GM23338 (cell line): ENCODE data around the gene MBNL1. TPM values are rescaled to one million over a fixed set of nuclear protein-coding genes. Genes with fewer than 3 reads are reported as not detected.

Source experiments
- ATAC-seq: fragments of 200-7000 bp; cut with Tn5 transposase; 3 replicates; pipeline ENCODE4 v1.9.1; 2020
- DNase-seq: peaks from one replicate; pipeline ENCODE4 v3.0.0-alpha.2; 2015; ENCODE audit warnings: low spot score
- H2AFZ ChIP-seq: fragments of 200-600 bp; sonication (generic); 2 replicates; pipeline ENCODE4 v1.8.0; 2016; ENCODE audit warnings: antibody characterized with exemption, mild to moderate bottlenecking, moderate library complexity
- H3F3A ChIP-seq: fragments of 200-600 bp; sonication (generic); replicated peaks from 2 replicates; pipeline ENCODE4 v1.8.0; 2017; ENCODE audit warnings: antibody characterized with exemption, mixed run types, low read depth
- H3K27ac ChIP-seq: fragments of 200-600 bp; sonication (generic); 2 replicates; pipeline ENCODE4 v1.6.1; 2016; ENCODE audit warnings: low read depth
- H3K27me3 ChIP-seq: fragments of 200-600 bp; sonication (generic); 2 replicates; pipeline ENCODE4 v1.8.0; 2016; ENCODE audit warnings: mild to moderate bottlenecking, mixed run types, moderate library complexity; ENCODE audit not compliant: insufficient read depth
- H3K36me3 ChIP-seq: fragments of 200-600 bp; sonication (generic); 2 replicates; pipeline ENCODE4 v1.8.0; 2016; ENCODE audit warnings: mild to moderate bottlenecking; ENCODE audit not compliant: insufficient read depth
- H3K4me1 ChIP-seq: fragments of 200-600 bp; sonication (generic); 2 replicates; pipeline ENCODE4 v1.8.0; 2016; ENCODE audit warnings: mild to moderate bottlenecking, moderate library complexity; ENCODE audit not compliant: insufficient read depth
- H3K4me2 ChIP-seq: fragments of 200-600 bp; sonication (generic); 2 replicates; pipeline ENCODE4 v1.7.1; 2017; ENCODE audit warnings: mixed run types
- H3K4me3 ChIP-seq: fragments of 200-600 bp; sonication (generic); 2 replicates; pipeline ENCODE4 v1.6.1; 2016; ENCODE audit warnings: mixed run types
- H3K79me2 ChIP-seq: fragments of 200-600 bp; sonication (generic); replicated peaks from 2 replicates; pipeline ENCODE4 v1.8.0; 2017; ENCODE audit warnings: mild to moderate bottlenecking; ENCODE audit not compliant: insufficient read depth
- H3K9me2 ChIP-seq: fragments of 200-600 bp; sonication (generic); 2 replicates; pipeline ENCODE4 v1.8.0; 2017; ENCODE audit not compliant: insufficient read depth
- H4K20me1 ChIP-seq: fragments of 200-600 bp; sonication (generic); replicated peaks from 2 replicates; pipeline ENCODE4 v1.8.0; 2017; ENCODE audit warnings: mild to moderate bottlenecking; ENCODE audit not compliant: insufficient read depth
- H3K27ac Mint-ChIP-seq: 2 replicates; pipeline ENCODE4 v1.8.0; 2020; ENCODE audit warnings: inconsistent platforms, mild to moderate bottlenecking, moderate library complexity, mixed read lengths
- H3K27me3 Mint-ChIP-seq: 3 replicates; pipeline ENCODE4 v1.8.0; 2022; ENCODE audit warnings: low read depth, mild to moderate bottlenecking, moderate library complexity, mixed read lengths, inconsistent platforms; ENCODE audit not compliant: insufficient read depth, poor library complexity
- H3K36me3 Mint-ChIP-seq: 3 replicates; pipeline ENCODE4 v1.8.0; 2021; ENCODE audit warnings: low read depth, mild to moderate bottlenecking, inconsistent platforms, moderate library complexity, mixed read lengths
- H3K4me1 Mint-ChIP-seq: 3 replicates; pipeline ENCODE4 v1.8.0; 2020; ENCODE audit warnings: mild to moderate bottlenecking, inconsistent platforms, mixed read lengths
- H3K4me3 Mint-ChIP-seq: 3 replicates; pipeline ENCODE4 v1.8.0; 2021; ENCODE audit warnings: moderate library complexity, mild to moderate bottlenecking, inconsistent platforms, mixed read lengths
- H3K9me3 Mint-ChIP-seq: 3 replicates; pipeline ENCODE4 v1.8.0; 2020; ENCODE audit warnings: moderate library complexity, mild to moderate bottlenecking, inconsistent platforms, mixed read lengths
- CREB1 ChIP-seq: fragments of 250-450 bp; sonication (Bioruptor Pico); IDR thresholded peaks from 2 replicates; pipeline ENCODE4 v1.5.0; 2020; ENCODE audit warnings: low read depth, mild to moderate bottlenecking, moderate library complexity
- EZH2 ChIP-seq: fragments of 200-600 bp; sonication (generic); IDR thresholded peaks from one replicate; pipeline ENCODE4 v1.8.0; 2017; ENCODE audit warnings: antibody characterized with exemption, mild to moderate bottlenecking, low read depth; ENCODE audit not compliant: unreplicated experiment
- EZH2phosphoT487 ChIP-seq: fragments of 200-600 bp; sonication (generic); IDR thresholded peaks from one replicate; pipeline ENCODE4 v1.8.1; 2018; ENCODE audit warnings: antibody characterized with exemption; ENCODE audit not compliant: unreplicated experiment
- JUNB ChIP-seq: IDR thresholded peaks from one replicate; pipeline ENCODE4 v1.6.1; 2016; ENCODE audit warnings: antibody characterized with exemption; ENCODE audit not compliant: unreplicated experiment
- NANOG ChIP-seq: IDR thresholded peaks from 2 replicates; pipeline ENCODE4 v1.6.1; 2016; ENCODE audit warnings: antibody characterized with exemption, borderline replicate concordance
- POLR2AphosphoS5 ChIP-seq: IDR thresholded peaks from 2 replicates; pipeline ENCODE4 v1.6.1; 2016; ENCODE audit warnings: antibody characterized with exemption, low read depth
- STAT1 ChIP-seq: IDR thresholded peaks from one replicate; pipeline ENCODE4 v1.6.1; 2016; ENCODE audit warnings: antibody characterized with exemption; ENCODE audit not compliant: unreplicated experiment
- ZNF114 ChIP-seq: fragments of 250-450 bp; sonication (Bioruptor Pico); IDR thresholded peaks from 2 replicates; pipeline ENCODE4 v1.5.0; 2020; ENCODE audit warnings: mild to moderate bottlenecking, moderate library complexity
- ZNF331 ChIP-seq: fragments of 250-450 bp; sonication (Bioruptor Pico); IDR thresholded peaks from 2 replicates; pipeline ENCODE4 v1.5.0; 2020; ENCODE audit warnings: low read depth, mild to moderate bottlenecking, moderate library complexity
- polyA plus RNA-seq: library from polyadenylated mRNA; unstranded; fragments of >200 nt; fragmentation: Nextera tagmentation; extraction: Ambion mirVana; gene quantifications from 2 replicates; pipeline ENCODE4 v1.2.1, GENCODE V29; 2016
- total RNA-seq: library from RNA; depleted of rRNA; stranded (reverse); fragments of >200 nt; shearing (Covaris generic); gene quantifications from 2 replicates; pipeline ENCODE4 v1.2.3, GENCODE V29; 2014
- TF ChIP-seq, protein P1 (sequence below), 2 experiments: fragments of 200-600 bp in 1 of 2; sonication (generic) in 1 of 2; conservative IDR thresholded peaks; 2 replicates each; pipeline versions ENCODE4 v1.5.1 to v1.6.1; 2016 to 2017; ENCODE audit warnings: antibody characterized with exemption in 2 of 2, low read depth in 2 of 2, mild to moderate bottlenecking in 2 of 2, moderate library complexity in 1 of 2
- TF ChIP-seq, protein P2 (sequence below): fragments of 250-450 bp; sonication (Bioruptor Pico); IDR thresholded peaks from 2 replicates; pipeline ENCODE4 v1.5.0; 2020; ENCODE audit warnings: mild to moderate bottlenecking, moderate library complexity
- TF ChIP-seq, protein P3 (sequence below): IDR thresholded peaks from one replicate; pipeline ENCODE4 v1.6.1; 2018; ENCODE audit warnings: antibody characterized with exemption; ENCODE audit not compliant: unreplicated experiment

The MBNL1 gene
- total and polyA plus RNA-seq, 2 experiments from 2014 or later = 9.4 to 23.2 TPM

DNA sequence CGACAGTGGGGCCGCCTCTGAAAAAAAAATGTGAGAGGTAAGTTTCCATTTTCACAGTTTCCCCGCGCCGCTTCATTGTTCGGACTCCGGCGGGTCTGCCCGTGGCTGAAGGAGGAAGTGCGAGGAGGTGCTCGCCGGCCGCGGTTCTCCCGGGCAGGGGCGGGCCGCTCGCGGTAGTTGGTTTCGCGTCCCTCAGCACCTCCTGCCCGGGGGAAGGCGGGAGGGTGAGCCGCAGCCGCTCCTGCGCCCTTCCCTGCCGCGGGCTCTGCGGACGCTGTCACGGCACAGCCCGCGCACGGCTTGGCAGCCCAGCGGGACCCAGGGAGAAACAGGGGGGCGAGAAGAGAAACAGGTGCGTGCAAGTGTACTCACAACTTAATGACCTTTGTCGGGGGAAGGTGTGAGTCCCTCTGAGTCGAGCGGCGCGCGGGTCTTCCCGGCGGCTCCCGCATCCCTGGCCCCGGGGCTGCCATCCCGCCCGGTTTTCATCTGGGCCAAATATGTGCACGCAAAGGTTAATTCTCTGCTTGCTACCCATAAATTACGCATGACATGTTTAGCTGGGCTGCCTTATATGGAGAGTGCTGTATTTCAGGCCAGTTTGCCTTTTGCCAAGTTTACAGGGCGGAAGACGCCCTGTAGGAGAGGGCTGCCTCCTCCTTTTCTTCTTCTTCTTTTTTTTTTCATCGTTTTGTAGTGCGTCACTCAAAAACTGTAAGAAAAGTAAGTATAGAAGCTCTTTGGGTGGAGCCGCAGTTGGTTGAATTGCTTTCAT is 514 bp downstream of the MBNL1 start:
- Mint-ChIP-seq H3K27ac (peak overlapping the region; percentile 91), H3K9me3 (no peaks in the 10 kb centered on the region), H3K4me1 (peaks cover 35% of the 10 kb centered on the region), H3K4me3 (peak overlapping the region; percentile 91), H3K36me3 (no peaks in the 10 kb centered on the region), H3K27me3 (peaks cover 11% of the 10 kb centered on the region)
- H3K27me3 ChIP-seq = peaks cover 17% of the 10 kb centered on the region
- peaks cover 31% of the 10 kb centered on the region for H3K4me1 ChIP-seq
- peak; percentile 88 for ATAC-seq
- peak overlapping the region; percentile 96 for H3K4me2 ChIP-seq
- H3K36me3 ChIP-seq = no peaks in the 10 kb centered on the region
- no peaks in the 10 kb centered on the region for H3F3A ChIP-seq
- no peaks in the 10 kb centered on the region for H3K9me2 ChIP-seq
- peaks cover 49% of the 10 kb centered on the region for H3K79me2 ChIP-seq
- TF ChIP-seq JUNB = no peak
- TF ChIP-seq POLR2AphosphoS5 = no peak
- TF ChIP-seq ZNF331 (CRISPR knock-in tag) = no peak
- no peak for TF ChIP-seq EZH2
- TF ChIP-seq, protein P1, sequence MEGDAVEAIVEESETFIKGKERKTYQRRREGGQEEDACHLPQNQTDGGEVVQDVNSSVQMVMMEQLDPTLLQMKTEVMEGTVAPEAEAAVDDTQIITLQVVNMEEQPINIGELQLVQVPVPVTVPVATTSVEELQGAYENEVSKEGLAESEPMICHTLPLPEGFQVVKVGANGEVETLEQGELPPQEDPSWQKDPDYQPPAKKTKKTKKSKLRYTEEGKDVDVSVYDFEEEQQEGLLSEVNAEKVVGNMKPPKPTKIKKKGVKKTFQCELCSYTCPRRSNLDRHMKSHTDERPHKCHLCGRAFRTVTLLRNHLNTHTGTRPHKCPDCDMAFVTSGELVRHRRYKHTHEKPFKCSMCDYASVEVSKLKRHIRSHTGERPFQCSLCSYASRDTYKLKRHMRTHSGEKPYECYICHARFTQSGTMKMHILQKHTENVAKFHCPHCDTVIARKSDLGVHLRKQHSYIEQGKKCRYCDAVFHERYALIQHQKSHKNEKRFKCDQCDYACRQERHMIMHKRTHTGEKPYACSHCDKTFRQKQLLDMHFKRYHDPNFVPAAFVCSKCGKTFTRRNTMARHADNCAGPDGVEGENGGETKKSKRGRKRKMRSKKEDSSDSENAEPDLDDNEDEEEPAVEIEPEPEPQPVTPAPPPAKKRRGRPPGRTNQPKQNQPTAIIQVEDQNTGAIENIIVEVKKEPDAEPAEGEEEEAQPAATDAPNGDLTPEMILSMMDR (conservative IDR thresholded peaks at IDR 0.05; ENCODE audit: low read depth in 2 of 2) = no peak
- no peak for TF ChIP-seq CREB1
- TF ChIP-seq ZNF114 = no peak
- TF ChIP-seq EZH2phosphoT487 = no peak
- TF ChIP-seq, protein P2, sequence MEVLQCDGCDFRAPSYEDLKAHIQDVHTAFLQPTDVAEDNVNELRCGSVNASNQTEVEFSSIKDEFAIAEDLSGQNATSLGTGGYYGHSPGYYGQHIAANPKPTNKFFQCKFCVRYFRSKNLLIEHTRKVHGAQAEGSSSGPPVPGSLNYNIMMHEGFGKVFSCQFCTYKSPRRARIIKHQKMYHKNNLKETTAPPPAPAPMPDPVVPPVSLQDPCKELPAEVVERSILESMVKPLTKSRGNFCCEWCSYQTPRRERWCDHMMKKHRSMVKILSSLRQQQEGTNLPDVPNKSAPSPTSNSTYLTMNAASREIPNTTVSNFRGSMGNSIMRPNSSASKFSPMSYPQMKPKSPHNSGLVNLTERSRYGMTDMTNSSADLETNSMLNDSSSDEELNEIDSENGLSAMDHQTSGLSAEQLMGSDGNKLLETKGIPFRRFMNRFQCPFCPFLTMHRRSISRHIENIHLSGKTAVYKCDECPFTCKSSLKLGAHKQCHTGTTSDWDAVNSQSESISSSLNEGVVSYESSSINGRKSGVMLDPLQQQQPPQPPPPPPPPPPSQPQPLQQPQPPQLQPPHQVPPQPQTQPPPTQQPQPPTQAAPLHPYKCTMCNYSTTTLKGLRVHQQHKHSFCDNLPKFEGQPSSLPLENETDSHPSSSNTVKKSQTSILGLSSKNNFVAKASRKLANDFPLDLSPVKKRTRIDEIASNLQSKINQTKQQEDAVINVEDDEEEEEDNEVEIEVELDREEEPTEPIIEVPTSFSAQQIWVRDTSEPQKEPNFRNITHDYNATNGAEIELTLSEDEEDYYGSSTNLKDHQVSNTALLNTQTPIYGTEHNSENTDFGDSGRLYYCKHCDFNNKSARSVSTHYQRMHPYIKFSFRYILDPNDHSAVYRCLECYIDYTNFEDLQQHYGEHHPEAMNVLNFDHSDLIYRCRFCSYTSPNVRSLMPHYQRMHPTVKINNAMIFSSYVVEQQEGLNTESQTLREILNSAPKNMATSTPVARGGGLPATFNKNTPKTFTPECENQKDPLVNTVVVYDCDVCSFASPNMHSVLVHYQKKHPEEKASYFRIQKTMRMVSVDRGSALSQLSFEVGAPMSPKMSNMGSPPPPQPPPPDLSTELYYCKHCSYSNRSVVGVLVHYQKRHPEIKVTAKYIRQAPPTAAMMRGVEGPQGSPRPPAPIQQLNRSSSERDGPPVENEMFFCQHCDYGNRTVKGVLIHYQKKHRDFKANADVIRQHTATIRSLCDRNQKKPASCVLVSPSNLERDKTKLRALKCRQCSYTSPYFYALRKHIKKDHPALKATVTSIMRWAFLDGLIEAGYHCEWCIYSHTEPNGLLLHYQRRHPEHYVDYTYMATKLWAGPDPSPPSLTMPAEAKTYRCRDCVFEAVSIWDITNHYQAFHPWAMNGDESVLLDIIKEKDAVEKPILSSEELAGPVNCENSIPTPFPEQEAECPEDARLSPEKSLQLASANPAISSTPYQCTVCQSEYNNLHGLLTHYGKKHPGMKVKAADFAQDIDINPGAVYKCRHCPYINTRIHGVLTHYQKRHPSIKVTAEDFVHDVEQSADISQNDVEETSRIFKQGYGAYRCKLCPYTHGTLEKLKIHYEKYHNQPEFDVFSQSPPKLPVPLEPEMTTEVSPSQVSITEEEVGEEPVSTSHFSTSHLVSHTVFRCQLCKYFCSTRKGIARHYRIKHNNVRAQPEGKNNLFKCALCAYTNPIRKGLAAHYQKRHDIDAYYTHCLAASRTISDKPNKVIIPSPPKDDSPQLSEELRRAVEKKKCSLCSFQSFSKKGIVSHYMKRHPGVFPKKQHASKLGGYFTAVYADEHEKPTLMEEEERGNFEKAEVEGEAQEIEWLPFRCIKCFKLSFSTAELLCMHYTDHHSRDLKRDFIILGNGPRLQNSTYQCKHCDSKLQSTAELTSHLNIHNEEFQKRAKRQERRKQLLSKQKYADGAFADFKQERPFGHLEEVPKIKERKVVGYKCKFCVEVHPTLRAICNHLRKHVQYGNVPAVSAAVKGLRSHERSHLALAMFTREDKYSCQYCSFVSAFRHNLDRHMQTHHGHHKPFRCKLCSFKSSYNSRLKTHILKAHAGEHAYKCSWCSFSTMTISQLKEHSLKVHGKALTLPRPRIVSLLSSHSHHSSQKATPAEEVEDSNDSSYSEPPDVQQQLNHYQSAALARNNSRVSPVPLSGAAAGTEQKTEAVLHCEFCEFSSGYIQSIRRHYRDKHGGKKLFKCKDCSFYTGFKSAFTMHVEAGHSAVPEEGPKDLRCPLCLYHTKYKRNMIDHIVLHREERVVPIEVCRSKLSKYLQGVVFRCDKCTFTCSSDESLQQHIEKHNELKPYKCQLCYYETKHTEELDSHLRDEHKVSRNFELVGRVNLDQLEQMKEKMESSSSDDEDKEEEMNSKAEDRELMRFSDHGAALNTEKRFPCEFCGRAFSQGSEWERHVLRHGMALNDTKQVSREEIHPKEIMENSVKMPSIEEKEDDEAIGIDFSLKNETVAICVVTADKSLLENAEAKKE = no peak
- TF ChIP-seq NANOG = no peak
- TF ChIP-seq, protein P3, sequence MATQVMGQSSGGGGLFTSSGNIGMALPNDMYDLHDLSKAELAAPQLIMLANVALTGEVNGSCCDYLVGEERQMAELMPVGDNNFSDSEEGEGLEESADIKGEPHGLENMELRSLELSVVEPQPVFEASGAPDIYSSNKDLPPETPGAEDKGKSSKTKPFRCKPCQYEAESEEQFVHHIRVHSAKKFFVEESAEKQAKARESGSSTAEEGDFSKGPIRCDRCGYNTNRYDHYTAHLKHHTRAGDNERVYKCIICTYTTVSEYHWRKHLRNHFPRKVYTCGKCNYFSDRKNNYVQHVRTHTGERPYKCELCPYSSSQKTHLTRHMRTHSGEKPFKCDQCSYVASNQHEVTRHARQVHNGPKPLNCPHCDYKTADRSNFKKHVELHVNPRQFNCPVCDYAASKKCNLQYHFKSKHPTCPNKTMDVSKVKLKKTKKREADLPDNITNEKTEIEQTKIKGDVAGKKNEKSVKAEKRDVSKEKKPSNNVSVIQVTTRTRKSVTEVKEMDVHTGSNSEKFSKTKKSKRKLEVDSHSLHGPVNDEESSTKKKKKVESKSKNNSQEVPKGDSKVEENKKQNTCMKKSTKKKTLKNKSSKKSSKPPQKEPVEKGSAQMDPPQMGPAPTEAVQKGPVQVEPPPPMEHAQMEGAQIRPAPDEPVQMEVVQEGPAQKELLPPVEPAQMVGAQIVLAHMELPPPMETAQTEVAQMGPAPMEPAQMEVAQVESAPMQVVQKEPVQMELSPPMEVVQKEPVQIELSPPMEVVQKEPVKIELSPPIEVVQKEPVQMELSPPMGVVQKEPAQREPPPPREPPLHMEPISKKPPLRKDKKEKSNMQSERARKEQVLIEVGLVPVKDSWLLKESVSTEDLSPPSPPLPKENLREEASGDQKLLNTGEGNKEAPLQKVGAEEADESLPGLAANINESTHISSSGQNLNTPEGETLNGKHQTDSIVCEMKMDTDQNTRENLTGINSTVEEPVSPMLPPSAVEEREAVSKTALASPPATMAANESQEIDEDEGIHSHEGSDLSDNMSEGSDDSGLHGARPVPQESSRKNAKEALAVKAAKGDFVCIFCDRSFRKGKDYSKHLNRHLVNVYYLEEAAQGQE = no peak
- TF ChIP-seq STAT1 = no peak
- DNase-seq = peak; percentile 72
- H3K4me3 ChIP-seq = peak overlapping the region; percentile 92
- peak overlapping the region; percentile 96 for H2AFZ ChIP-seq
- H3K27ac ChIP-seq = 0 out of 2 replicates have a peak overlapping the region, but pooled peaks have one; percentile 9
- H4K20me1 ChIP-seq = no peaks in the 10 kb centered on the region
